ENCODE measurements around the gene GPBP1L1.

Gene GPBP1L1

DNA sequence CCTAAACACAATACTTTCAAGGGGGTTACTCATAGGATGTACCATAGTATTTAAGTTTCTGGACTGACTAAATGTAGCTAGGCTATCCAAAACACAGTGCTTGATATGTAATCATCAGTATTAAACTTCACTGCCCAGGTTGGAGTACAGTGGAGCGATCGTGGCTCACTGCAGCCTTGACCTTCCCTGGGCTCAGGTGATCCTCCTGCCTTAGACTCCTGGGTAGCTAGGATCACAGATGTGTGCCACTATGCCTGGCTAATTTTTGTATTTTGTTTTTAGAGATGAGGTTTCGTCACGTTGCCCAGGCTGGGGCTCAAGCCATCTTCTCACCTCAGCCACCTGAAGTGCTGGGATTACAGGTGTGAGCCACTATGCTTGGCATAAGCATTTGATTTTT lies 91.9 kb downstream of the GPBP1L1 start:
- TF ChIP-seq, protein P1, sequence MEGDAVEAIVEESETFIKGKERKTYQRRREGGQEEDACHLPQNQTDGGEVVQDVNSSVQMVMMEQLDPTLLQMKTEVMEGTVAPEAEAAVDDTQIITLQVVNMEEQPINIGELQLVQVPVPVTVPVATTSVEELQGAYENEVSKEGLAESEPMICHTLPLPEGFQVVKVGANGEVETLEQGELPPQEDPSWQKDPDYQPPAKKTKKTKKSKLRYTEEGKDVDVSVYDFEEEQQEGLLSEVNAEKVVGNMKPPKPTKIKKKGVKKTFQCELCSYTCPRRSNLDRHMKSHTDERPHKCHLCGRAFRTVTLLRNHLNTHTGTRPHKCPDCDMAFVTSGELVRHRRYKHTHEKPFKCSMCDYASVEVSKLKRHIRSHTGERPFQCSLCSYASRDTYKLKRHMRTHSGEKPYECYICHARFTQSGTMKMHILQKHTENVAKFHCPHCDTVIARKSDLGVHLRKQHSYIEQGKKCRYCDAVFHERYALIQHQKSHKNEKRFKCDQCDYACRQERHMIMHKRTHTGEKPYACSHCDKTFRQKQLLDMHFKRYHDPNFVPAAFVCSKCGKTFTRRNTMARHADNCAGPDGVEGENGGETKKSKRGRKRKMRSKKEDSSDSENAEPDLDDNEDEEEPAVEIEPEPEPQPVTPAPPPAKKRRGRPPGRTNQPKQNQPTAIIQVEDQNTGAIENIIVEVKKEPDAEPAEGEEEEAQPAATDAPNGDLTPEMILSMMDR (IDR thresholded peaks at IDR 0.05; ENCODE audit: low read depth, low read length), result no peak
- no peak for DNase-seq (ENCODE audit: low read depth in 2 of 2)

GRCh38 chr1:45589861-45590260 lies 96.5 kb downstream of the GPBP1L1 start:
- TF ChIP-seq, protein P1 (IDR thresholded peaks at IDR 0.05; ENCODE audit: low read depth, low read length), result no peak
- H3K4me3 ChIP-seq (replicated peaks in 1 of 2; ENCODE audit: low read depth in 2 of 2, low read length in 2 of 2), result no peak overlapping the region
- DNase-seq (ENCODE audit: low read depth in 2 of 2), result no peak

More for the DNA sequence above, 91.9 kb downstream of the GPBP1L1 start:
- H3K4me3 ChIP-seq (replicated peaks in 1 of 2; ENCODE audit: low read depth in 2 of 2, low read length in 2 of 2), result no peak overlapping the region

GRCh38 chr1:45586769-45587168 lies 99.6 kb downstream of the GPBP1L1 start:
- DNase-seq (ENCODE audit: low read depth in 2 of 2), result no peak
- H3K4me3 ChIP-seq (replicated peaks in 1 of 2; ENCODE audit: low read depth in 2 of 2, low read length in 2 of 2), result no peak overlapping the region

DNA sequence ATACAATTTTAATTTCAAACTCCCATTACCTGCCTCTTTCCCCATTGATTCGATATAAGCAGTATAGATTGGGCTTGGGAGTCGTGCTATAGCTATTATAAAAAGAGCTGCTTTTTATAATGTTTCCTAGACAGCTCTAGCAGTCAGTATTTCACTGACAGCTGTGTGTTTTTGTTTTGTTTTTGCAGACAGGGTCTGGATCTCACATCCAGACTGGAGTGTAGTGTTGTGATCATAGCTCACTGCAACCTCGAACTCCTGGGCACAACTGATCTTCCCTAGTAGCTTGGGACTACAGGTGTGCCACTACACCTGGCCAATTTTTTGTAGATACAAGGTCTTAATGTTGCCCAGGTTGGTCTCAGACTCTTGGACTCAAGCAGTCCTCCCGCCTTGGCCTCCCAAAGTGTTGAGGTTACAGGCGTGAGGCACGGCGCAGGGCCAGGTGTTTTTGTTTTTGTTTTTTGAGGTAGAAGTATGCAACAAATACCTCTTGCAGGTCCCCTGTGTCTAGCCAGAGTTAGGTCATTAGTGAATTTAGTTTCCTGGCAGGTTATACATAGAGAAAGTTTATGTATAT lies 100.7 kb downstream of the GPBP1L1 start:
- peak overlapping the region; percentile 87 to 100 for H3K4me3 ChIP-seq (replicated peaks in 1 of 2; ENCODE audit: low read depth in 2 of 2, low read length in 2 of 2)
- DNase-seq (ENCODE audit: low read depth in 2 of 2), result no peak
- TF ChIP-seq, protein P1 (IDR thresholded peaks at IDR 0.05; ENCODE audit: low read depth, low read length), result no peak

More at GRCh38 chr1:45586769-45587168, 99.6 kb downstream of the GPBP1L1 start:
- TF ChIP-seq, protein P1 (IDR thresholded peaks at IDR 0.05; ENCODE audit: low read depth, low read length), result no peak

DNA sequence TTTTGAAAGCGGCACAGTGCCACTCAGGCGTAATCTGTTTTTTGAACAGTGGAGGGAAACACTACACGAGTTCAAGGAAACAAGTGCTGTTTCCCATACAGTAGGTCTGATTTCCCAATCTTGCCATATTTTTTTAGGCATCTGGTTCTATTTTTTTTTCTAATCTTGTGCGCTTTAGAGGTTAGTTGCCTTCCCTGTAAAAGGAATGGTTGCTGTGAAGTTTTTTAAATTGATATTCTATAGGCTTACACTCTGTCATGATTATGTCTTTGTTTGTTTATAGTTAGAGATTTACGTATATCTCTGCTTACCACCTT lies 101.3 kb downstream of the GPBP1L1 start:
- peak overlapping the region; percentile 87 to 100 for H3K4me3 ChIP-seq (replicated peaks in 1 of 2; ENCODE audit: low read depth in 2 of 2, low read length in 2 of 2)
- no peak for DNase-seq (ENCODE audit: low read depth in 2 of 2)
- TF ChIP-seq, protein P1 (IDR thresholded peaks at IDR 0.05; ENCODE audit: low read depth, low read length), result no peak

DNA sequence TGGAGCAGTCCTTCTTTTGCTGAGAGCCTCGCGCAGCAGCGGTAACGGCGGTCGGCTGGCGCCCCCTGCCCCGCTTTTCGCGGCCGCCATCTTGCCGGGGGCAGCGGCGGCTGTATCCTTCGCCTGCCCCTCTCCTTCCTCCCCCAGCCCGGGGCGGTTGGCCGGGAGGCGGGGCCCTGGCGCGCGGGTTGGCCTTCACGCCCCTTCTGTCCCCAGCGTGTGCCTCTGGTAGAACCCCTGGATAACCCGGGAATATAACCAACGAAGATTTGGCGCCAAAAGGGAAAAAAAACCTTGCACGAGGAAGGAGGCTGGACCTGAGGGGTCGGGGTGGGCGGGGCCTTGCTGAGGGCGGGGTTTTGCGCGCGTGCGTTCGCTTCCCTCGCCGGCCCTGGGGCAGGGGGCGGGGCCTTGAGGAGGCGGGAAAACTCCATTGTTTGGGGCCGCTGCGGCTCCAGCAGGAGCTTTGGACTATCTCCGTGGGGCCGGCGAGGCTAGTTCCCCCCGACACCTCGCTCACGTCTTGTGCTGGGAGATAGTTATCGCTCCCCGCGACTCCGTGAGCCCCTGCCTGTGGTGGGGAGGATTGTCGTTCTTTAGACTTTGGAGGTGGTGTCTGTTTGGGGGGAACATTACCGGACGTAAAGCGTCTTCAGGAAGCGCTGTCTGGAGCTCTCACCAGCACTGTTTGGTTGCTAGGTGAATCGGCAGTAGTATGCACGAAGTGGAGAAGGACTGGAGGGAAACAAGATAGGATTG lies 101.8 kb downstream of the GPBP1L1 start:
- peak; percentile 90 to 93 for DNase-seq (ENCODE audit: low read depth in 2 of 2)
- TF ChIP-seq, protein P1 (IDR thresholded peaks at IDR 0.05; ENCODE audit: low read depth, low read length), result no peak
- peak overlapping the region; percentile 87 to 100 for H3K4me3 ChIP-seq (replicated peaks in 1 of 2; ENCODE audit: low read depth in 2 of 2, low read length in 2 of 2)

Measured in cardiac fibroblast (primary cell).